NCI-H526 treated with DMSO at 0.1 percent for 48 hours (cell line): ENCODE data around the gene NDUFA13.

Experiments used
- DNase-seq: peaks from one replicate; lab custom pipeline; 2025; lab: John Stamatoyannopoulos, UW

NDUFA13 gene

DNA sequence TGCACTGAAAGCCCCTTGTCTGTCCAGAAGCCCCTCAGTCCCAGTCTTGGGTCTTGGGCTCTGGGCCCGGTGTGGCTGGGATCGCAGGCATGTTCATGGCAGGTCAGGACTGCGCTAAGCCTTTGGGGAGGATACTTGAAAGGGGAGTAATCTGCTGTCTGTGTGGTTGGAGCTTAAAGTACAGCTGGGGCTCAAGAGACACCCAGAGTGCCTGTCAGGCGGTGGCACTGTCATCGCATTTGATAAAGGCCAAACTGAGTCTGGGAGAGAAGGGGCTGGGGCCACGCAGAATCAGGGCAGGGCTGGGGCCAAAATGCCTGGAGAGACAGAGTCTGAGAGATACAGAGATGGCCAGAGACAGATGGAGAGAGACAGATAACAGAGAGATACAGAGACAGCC lies 17.8 kb downstream of the NDUFA13 start:
- no peak for DNase-seq

DNA sequence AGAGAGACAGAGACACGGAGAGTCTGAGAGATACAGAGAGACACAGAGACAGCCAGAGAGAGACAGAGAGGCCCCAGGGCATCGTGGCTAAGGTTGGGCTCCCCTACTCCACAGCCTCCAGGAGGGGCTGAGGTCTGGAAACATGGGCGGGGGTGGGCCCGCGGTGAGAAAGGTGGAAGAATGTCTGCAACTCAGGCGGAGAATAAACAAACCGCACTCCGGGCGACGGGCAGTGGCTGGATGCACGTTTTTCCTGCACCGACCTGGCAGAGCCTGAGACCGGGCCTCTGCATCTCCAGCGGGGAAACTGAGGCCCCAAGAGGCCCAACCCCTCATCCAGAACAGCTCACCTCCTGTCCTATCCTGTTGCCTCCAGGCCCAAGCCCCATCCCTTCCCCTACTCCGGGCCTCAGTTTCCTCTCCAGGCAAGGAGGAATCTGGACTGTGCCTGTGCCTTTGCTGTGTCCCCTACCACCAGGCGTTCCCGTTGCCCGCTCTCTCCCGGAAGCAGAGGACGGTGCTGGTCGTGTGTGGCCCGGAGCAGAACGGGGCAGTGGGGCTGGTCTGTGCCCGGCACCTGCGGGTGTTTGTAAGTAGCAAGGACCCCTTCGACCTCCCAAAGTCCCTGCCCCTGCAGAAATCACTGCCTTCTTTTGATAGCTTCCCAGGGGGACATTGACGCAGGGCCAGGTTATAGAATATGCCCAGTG lies 18.7 kb downstream of the NDUFA13 start:
- DNase-seq: no peak

DNA sequence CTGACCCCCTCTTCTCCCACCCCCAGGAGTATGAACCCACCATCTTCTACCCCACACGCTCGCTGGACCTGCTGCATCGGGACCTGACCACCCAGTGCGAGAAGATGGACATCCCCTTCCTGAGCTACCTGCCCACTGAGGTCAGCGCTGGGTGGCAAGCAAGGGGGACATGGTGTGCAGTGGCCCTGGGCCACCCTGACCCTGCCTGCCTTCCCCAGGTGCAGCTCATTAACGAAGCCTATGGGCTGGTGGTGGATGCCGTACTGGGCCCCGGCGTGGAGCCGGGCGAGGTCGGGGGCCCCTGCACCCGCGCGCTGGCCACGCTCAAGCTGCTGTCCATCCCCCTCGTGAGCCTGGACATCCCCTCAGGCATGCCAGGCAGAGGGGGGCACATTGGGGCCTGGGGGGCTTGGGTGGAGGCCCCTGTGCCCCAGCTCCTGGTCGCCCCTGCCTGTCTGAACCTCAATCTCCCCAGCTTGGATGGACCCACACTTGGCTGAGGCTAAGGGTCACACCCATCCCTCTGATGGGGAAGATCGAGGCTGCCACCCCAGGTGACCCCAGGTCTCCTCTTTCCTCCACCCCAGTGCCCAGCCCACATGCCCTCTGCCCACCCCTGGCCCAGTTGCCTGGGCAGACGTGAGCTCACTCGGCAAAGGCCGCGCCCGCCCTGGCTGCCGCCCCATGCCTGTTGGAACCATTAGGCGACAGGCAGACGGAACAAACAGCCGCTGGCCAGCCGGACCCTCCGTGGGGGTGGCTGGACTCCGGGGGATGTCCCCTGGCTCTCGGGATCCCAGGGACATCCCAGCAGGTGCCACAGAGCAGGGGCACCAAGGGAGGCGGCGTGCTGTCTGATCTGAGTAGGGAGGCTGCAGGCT lies 19.5 kb downstream of the NDUFA13 start:
- no peak for DNase-seq

DNA sequence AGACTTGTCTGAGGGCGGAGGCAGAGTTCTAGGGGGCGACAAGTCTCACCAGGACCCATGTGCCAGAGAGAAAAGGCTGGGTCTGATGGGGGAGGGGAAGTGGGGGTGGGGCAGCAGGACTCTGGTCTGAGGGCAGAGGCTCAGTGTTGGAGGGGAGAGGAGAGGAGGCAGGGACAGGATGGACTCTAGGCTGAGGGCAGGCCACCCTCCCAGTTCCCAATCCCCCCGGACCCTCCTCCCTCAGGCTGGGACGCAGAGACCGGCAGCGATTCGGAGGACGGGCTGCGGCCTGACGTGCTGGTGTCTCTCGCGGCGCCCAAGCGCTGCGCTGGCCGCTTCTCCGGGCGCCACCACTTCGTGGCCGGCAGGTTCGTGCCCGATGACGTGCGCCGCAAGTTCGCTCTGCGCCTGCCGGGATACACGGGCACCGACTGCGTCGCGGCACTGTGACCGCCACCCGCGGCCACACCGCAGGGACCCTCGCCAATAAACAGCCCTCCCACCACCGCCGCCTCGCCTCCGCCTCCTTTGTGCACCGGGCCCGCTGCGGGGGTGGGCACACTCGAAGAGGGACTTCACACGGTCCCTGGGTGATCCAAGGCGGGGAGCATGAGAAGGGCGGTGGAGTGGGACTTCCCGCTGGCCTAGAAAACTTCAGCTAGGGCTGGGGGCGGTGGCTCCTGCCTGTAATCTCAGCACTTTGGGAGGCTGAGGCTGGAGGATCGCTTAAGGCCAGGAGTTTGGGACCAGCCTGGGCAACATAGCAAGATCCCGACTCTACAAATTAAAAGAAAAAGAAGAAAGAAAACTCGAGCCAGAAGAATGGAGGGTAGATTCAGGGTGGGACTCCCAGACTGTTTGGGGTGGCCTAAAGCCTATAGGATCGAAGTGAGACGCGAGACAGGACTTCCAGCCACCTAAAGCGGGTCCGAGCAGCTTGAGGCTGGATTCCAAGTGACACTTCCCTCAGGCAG lies 21.3 kb downstream of the NDUFA13 start:
- no peak for DNase-seq

DNA sequence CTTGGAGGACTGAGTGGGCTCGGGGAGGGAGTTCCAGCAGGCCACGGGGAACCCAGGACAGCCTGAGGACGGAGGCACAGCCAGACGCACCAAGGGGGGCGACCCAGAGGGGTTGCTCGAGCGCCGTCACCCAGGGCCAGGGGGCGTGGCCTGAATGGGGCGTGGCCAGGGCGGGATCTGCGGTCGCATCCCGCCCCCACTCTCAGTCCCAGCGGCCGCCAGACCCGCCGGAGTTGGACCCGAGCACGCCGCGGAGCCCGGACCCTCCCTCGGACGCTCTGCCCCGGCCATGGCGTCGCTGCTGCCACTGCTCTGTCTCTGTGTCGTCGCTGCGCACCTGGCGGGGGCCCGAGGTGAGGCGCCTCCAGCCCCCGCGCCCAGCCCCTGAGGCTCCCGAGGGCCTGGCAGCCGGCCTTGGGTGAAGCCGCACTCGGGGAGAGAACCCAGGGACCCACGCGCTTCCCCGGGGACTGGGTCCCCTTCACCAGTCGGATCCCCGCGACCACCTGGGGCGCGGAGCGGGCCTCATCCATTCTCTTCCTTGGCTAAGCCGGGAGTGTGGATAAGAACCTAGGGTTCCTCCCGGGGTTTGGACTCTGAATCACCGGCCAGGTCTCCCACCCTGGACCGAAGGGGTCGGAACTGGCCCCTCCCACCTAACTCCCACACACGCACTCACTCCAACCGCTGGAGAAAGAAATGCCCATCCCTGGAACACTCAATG lies 22.2 kb downstream of the NDUFA13 start, which contains the start of gene CILP2:
CILP2 (plus strand) TSS at position 205 of the 724 bp plus-strand sequence; CDS start at position 290, 85 bp downstream.
- DNase-seq: no peak

DNA sequence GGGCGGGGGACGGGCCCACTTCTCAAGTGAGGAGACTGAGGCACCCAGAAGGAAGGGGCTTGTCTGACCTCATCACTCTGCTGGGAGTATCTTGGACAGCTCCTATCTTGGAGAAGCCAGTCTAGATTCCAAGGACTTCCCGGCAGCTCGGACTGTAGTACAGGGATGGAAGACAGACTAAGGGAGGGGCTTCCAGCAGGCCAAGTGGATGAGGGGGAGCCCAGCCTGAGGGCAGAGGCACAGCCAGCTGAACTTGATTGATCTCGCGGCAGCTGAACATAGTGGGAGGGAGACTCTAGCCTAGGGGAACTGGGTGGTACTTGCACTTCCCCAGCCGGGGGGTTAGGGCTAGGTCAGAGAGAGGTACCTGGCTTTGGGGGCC lies 22.8 kb downstream of the NDUFA13 start:
- no peak for DNase-seq

DNA sequence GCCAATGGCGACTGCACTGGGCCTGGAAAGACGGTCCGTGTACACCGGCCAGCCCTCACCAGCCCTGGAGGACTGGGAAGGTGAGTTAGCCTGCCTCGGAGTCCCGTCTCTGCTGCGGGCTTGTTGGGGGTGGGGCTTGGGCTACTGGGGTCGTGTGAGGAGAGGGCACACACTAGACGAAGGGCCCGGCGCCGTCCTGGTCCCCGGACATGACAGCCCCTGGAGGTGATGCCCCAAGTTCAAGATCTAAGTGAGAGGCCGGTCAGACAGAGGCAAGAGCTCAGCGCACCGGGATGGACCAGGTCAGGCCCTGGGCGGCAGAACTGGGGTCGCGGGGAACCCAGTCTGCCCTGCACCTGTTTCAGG lies 23.7 kb downstream of the NDUFA13 start:
- no peak for DNase-seq

DNA sequence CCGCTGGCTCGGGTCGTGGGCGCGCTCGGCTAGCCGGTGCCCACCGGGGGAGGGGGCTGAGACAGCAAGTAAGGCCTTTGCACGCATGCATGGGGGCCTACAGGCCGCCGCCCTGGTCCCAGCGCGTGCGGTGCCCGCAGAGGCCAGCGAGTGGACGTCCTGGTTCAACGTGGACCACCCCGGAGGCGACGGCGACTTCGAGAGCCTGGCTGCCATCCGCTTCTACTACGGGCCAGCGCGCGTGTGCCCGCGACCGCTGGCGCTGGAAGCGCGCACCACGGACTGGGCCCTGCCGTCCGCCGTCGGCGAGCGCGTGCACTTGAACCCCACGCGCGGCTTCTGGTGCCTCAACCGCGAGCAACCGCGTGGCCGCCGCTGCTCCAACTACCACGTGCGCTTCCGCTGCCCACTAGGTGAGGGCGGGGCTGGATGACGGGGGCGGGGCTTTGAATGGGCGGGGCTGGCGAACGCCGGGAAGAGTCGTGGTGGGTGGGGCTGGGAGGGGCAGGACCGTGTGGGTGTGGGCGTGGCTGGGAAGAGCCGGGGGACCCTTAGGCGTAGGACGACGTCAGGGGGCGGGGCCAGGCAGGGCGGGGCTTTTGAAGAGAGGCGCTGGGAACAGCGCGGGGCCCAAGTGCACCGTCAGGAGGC lies 24.2 kb downstream of the NDUFA13 start:
- DNase-seq: peak; percentile 59

DNA sequence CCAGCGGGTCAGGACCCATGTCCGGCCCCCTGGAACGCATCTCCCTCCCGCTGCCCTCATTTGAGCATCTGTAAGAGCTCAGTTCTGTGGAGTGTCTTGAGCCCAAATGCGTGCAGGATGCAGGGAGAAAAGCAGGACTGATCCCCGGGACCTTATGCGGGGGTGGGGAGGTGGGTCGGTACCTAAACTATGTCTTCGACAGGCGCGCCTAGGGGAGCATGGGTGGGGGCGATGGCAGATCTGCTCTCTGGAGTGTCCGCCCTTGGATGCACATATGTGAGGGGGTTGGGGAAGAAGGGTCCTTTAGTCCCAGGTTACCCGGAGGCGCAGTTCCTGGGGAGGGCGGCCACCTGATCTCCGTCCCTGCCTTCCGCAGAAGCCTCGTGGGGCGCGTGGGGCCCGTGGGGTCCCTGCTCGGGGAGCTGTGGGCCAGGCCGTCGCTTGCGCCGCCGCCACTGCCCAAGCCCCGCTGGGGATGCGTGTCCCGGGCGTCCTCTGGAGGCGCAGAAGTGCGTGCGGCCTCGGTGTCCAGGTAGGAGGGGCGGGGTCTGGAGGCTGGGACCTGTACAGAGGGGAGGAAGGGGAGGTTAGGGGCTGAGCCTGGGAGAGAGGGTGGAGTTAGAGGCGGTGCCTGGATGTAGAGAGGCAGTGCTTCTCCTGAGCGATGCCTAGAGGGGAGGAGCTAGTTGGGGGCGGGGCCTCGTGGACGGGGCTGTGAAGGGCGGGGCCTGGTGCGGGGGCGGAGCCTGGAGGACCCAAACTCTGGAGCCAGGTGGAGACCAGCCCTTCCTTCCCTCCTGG lies 24.9 kb downstream of the NDUFA13 start:
- peak; percentile 79 for DNase-seq

DNA sequence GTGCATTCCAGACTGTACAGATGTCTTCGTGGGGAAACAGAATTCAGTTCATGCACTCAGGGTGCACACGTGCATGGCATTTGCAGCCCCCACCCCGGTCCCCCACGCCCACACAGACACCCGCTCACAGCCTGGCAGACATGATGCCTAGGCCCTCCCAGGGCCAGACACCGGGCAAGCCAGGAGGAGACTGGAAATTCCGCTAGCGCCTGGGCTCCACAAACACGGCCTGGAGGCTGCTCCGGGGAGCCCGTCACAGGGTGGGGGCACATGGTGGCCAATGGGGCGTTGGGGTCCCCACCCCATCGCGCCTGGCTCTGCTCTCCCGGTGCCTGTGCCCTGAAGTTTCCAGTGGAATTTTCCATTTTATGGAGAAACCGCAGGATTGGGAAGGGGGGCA lies 25.6 kb downstream of the NDUFA13 start:
- DNase-seq: no peak

DNA sequence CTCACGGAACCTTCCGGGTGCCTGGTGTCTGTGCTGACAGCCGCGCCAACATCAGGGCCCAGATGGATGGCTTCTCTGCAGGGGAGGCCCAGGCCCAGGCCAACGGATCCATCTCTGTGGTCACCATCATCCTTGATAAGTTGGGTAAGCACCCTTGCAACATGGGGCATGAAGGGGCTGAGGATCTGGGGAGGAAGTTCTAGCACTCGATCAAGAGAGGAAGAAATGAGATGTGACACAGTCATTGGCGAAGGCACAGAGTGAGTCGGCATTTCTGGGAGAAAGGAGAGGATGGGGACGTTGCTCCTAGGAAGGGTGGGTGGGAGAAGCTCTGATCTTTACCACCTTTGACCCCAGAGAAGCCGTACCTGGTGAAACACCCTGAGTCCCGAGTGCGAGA lies 26.5 kb downstream of the NDUFA13 start:
- DNase-seq: no peak

DNA sequence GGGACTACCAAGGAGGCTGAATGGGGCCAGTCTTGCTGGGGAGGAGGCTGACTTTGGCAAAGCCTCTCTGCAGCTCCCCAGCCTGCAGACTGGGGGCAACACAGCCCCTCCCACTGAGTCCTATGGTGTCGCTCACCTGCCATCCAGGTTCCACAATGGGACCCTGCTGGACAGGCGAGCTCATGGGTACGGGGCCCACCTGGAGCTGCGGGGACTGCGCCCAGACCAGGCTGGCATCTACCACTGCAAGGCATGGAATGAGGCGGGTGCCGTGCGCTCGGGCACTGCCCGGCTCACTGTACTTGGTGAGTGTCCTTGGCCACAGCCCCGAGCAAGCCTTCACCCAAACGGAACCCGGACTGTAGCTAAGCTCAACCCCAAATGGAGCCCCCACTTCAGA lies 27.1 kb downstream of the NDUFA13 start:
- no peak for DNase-seq

DNA sequence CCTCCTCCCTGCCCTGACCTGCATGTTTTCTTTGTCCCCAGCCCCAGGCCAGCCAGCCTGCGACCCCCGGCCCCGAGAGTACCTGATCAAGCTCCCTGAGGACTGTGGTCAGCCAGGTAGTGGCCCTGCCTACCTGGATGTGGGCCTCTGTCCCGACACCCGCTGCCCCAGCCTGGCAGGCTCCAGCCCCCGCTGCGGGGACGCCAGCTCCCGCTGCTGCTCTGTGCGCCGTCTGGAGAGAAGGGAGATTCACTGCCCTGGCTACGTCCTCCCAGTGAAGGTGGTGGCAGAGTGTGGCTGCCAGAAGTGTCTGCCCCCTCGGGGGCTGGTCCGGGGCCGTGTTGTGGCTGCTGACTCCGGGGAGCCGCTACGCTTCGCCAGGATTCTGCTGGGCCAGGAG lies 27.6 kb downstream of the NDUFA13 start:
- DNase-seq: no peak

DNA sequence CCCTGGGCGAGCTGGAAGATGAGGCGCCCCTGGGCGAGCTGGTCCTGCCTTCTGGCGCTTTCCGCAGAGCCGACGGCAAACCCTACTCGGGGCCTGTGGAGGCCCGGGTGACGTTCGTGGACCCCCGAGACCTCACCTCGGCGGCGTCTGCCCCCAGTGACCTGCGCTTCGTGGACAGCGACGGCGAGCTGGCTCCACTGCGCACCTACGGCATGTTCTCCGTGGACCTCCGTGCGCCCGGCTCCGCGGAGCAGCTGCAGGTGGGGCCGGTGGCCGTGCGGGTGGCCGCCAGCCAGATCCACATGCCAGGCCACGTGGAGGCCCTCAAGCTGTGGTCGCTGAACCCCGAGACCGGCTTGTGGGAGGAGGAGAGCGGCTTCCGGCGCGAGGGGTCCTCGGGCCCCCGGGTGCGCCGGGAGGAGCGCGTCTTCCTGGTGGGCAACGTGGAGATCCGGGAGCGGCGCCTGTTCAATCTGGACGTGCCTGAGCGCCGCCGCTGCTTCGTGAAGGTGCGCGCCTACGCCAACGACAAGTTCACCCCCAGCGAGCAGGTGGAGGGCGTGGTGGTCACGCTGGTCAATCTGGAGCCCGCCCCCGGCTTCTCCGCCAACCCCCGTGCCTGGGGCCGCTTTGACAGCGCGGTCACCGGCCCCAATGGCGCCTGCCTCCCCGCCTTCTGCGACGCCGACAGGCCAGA lies 28.4 kb downstream of the NDUFA13 start:
- DNase-seq: no peak

DNA sequence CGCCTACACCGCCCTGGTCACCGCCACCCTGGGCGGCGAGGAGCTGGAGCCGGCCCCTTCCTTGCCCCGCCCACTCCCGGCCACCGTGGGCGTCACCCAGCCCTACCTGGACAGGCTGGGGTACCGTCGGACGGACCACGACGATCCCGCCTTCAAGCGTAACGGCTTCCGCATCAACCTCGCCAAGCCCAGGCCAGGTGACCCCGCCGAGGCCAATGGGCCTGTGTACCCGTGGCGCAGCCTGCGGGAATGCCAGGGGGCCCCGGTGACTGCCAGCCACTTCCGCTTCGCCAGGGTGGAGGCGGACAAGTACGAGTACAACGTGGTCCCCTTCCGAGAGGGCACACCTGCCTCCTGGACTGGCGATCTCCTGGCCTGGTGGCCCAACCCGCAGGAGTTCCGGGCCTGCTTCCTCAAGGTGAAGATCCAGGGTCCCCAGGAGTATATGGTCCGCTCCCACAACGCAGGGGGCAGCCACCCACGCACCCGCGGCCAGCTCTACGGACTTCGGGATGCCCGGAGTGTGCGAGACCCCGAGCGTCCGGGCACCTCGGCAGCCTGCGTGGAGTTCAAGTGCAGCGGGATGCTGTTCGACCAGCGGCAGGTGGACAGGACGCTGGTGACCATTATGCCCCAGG lies 29.0 kb downstream of the NDUFA13 start:
- no peak for DNase-seq

DNA sequence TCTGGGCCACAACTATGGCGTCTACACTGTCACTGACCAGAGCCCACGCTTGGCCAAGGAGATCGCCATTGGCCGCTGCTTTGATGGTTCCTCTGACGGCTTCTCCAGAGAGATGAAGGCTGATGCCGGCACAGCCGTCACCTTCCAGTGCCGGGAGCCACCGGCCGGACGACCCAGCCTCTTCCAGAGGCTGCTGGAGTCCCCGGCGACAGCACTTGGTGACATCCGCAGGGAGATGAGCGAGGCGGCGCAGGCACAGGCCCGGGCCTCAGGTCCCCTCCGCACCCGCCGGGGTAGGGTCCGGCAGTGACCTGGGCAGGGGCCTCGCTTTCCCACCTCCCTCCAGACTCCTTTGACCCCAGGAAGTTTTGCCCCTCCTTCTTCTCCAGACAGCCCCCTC lies 29.7 kb downstream of the NDUFA13 start:
- no peak for DNase-seq

DNA sequence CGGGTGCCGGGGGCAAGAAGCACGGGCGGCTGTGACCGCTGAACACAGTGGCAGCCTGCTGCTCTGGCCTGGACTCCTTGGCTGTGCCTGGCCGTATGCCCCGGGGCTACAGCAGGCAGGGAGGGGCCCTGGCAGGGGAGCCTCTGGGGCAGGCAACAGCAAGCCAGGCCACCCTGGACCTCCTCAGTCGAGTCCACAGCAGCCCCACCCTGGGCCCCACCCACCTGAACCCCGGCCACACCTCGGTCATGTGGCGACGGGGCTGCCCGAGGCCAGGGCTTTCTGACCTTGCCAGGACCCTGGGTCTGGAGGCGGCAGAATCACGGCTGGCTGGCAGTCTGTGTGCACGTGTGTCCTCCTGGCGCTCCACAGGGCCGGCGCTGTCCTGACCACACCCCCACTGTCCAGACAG lies 30.7 kb downstream of the NDUFA13 start:
- DNase-seq: no peak

DNA sequence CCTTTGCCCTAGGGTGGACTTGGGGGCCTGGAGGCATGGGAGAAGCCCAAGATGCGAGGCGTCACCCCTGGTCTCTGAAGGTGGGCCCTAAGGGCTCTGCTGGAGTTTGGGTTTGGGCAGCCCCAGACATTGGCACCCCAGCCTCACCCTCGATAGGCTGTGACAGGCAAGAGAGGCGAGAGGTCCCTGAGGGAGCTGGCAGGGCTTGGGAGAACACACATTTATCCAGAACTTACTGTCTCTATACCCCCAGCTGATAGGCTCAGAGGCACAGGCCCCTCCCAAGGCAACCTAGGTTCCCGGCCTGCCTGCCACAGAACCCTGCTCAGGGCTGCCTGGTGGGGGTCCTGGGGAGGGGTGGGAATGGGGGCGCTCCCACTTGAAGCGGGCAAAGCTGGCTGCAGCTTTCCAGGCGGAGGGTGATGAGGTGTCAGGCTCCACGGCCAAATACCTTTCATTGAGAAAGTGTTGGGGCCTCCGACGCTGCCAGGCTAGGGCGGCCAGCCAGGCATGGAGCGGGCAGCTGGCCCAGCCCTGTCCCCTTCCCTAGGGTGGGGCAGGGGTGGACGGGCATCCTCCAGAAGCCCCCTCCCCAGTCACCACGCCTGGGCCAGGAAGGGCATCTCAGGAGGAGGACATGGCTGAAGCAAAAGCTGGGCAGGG lies 31.8 kb downstream of the NDUFA13 start:
- DNase-seq: no peak
